OCI-LY7 (cell line): ENCODE measurements around the gene IFNA2.

Experiments used
- EZH2phosphoT487 ChIP-seq: fragments of 200-600 bp; sonication (generic); IDR thresholded peaks from 2 replicates; pipeline ENCODE4 v1.6.1; 2018; ENCODE audit warnings: low read depth, borderline replicate concordance, mild to moderate bottlenecking, mixed run types, antibody characterized with exemption, low read length, moderate library complexity, mixed read lengths
- TF ChIP-seq, protein P1 (sequence below): fragments of 200-600 bp; sonication (generic); conservative IDR thresholded peaks from 2 replicates; pipeline ENCODE4 v1.5.1; 2014; ENCODE audit warnings: mild to moderate bottlenecking, antibody characterized with exemption, low read length, moderate library complexity, mixed read lengths

DNA sequence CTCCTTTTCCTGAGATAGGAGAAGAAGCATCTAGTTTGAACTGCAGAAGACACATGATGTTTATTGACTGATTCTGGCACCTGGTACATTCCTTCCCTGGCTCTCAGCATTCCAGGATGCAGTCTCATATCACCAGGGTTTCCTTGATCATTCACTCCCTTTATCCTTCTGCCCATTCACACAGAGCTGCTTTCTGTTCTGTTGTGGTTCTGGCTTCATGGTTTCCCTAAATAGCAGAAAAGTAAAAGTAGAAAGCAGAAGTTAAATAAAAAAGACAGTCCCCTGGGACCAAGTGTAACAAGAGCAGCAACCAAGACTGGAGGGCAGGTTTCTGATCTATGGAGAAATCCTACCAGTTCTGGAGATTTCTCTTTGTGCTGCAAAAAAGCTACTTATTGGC lies 26.9 kb upstream of the IFNA2 start:
- TF ChIP-seq, protein P1, sequence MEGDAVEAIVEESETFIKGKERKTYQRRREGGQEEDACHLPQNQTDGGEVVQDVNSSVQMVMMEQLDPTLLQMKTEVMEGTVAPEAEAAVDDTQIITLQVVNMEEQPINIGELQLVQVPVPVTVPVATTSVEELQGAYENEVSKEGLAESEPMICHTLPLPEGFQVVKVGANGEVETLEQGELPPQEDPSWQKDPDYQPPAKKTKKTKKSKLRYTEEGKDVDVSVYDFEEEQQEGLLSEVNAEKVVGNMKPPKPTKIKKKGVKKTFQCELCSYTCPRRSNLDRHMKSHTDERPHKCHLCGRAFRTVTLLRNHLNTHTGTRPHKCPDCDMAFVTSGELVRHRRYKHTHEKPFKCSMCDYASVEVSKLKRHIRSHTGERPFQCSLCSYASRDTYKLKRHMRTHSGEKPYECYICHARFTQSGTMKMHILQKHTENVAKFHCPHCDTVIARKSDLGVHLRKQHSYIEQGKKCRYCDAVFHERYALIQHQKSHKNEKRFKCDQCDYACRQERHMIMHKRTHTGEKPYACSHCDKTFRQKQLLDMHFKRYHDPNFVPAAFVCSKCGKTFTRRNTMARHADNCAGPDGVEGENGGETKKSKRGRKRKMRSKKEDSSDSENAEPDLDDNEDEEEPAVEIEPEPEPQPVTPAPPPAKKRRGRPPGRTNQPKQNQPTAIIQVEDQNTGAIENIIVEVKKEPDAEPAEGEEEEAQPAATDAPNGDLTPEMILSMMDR, result no peak
- TF ChIP-seq EZH2phosphoT487, result no peak
